ENCODE data around the gene ABCB11.
A peak's percentile ranks its signal among the peaks of the same experiment; 100 is the strongest.
"Not testable (repeated sequence)": the region's sequence is repeated elsewhere in the genome, so short reads cannot be mapped to it uniquely, and the experiment has no call there.

The ABCB11 gene

DNA sequence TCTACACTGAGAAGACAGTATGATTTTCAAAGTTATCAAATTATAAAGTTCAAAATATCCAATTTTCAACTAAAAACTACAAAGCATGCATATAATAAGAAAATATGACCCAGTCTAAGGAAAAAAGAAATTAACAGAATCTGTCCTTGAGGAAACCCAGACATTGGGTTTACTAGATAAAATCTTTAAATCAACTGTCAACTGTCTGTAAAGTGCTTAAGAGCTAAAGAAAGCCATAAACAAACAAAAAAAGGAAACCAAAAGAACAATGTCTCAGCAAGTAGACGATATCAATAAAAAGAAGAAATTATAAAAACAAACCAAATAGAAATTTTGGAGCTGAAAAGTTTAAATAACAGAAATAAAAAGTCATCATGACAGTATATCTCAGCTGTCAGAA is 10.5 kb upstream of the ABCB11 start:
- DNase-seq = no peak

DNA sequence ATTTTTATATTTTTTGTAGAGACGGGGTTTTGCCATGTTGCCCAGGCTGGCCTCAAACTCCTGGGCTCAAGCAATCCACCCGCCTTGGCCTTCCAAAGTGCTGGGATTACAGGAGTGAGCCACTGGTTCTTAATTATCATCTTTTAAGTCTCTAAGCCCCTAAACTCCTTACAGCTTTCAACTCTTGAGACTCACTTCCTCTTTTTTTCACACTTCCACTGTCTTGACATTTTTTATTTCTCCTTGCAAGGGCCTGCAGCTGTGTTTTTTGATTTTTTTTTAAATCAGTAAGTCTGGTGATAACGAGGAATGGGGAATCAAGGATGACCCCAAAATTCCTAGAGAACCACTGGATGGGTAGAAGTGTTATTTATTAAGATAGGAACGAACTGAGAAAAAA is 8.6 kb upstream of the ABCB11 start:
- DNase-seq = peak; percentile 5 to 37

DNA sequence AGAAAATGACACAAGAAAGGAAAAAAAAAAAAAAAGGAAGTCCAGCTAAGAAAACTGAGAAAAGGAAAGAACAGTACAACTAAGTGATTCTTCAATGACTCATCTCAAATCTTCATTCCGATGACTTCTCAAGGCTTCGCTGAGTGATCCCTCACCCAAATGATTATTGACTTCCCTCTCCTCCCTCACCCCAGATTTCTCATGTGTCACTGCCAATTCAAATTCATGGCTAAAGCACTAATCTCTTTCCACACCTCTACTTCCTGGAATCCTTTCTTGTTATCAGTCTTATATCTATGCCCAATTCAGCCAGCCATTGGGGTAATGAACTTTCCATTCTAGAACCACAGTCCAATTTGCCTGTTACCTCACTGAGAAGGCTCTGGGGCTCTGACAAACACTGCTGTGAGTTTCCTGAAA is 7.2 kb upstream of the ABCB11 start:
- peak; percentile 45 to 56 for DNase-seq

DNA sequence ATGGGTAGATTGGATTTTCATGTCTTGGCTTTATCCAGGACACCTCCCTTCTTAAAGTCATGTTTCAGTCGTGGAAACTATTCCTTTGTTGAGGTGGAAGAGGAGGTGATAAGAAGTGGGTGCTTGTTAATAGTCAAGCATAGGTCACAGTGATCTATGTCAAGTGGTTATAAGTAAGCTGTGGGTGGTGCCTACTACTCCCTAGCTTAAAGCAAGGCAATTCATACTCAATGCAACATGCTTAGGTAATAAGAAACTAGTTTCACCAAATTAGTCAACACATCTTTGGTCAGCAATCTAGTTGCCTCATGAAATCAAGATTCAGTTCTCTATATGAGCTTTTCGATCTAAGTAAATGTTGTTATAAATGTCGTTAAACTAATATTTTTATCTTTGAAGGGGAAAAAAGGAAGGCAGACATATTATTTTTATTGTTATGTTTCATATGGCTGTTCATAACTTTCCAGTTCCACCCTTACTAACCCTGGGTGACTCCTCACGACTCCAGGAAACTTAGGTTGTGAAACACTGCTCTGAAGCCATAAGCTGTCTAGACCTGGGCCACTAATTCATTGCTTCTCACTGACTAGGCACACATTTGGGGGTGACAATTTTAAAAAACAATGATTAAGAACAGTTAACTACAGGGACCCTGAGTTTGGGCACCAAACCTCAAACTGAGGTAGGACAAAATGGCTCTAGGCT is 5.8 kb upstream of the ABCB11 start:
- peak; percentile 25 to 26 for DNase-seq

DNA sequence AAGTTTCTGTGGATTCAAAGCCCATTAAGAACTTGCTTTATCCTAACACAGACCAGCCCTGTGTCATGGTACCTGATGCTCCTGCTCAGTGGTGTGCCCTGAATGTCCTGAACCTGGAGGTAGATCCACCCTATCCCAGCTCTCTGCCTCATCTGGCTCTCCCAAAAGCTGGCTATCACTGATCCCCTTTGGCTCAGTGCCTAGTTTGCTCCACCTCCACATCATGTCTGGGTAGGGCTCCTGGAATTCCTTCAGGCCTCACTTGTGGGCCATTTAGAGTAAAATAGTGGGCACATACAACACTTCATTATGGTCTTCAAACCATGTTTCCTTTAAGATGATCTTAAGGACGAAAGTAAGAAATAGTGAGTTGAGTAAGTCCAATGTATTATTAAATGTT is 4.8 kb upstream of the ABCB11 start:
- no peak for DNase-seq

DNA sequence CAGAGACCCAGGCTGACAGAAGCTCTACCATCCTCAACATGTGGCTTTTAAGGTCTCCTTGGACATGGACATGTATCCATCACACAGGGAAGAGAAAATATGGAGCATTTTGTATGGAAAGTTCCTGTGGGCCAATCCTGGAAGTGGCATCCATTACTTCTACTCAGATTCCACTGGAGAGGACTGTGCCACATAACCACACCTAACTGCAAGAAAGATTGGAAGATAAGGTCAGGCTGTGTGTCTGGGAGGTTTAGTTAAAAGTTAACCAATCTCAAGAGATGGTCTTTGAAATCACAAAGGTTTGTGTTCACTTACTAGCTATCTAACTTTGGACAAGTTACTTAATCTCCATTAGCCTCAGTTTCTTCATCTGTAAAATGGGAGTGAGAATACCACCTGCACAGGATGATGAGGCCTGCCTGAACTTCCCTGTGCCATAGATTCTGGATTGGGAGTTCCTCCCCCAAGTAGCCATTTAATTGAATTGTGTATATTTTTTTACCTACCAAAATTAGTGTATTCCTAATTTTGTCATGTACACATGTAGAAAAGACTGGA is 3.9 kb upstream of the ABCB11 start:
- DNase-seq = no peak

DNA sequence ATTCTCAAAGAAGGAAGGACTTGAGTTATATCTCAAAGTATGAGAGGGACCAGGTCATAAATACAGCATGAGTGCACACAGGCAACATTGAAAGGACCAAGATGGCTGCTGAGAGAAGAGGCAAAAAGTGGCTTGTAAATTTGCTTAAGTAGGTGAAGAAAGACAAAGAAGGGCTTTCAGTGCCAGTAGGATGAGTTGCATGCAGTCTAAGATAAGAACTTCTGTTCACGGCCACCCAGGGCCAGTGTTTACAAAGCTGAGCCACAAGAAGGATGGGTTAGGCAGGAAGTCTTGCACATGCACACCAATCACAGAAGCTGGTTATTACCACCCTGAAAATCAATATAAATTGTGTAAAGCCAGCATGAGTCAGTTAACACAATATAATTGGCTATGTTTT is 3.1 kb upstream of the ABCB11 start:
- no peak for DNase-seq

DNA sequence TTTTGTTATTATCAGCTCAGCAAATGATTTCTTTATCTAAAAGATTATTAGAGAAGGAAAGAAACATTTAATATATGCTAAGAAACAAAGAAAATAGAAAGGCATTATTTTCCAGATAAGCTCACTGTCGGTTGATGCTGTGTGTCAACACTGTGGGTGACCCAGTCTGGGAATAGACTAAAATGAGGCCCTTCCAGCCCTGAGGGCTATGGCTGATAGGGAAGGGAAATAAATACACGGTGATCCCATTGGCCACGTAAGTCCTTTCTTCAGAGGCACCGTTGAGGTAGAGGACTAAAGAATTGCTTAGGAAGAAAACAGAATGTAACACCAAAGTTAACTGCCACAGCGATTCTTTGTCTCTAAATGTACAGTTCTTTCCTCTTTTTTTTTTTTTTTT is 1.8 kb downstream of the ABCB11 start:
- no peak for DNase-seq

DNA sequence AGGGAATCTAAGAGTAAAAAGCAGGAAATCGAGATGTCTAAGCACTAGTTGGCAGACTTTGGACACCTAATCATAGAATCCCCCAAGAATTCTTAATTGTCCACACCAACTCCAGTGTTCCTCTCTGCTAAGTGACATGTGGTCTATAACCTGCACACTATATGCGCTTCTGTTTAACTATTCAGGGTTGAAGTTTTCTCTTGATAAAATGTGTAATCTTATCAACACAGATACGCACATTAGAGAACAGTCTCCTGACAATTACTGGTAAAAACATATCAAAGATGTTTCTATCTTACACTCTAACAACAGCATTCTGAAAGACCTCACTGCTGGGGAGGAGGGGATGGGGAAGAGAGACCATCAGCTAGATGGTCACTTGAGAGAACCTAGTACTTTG is 3.9 kb downstream of the ABCB11 start:
- DNase-seq = no peak

DNA sequence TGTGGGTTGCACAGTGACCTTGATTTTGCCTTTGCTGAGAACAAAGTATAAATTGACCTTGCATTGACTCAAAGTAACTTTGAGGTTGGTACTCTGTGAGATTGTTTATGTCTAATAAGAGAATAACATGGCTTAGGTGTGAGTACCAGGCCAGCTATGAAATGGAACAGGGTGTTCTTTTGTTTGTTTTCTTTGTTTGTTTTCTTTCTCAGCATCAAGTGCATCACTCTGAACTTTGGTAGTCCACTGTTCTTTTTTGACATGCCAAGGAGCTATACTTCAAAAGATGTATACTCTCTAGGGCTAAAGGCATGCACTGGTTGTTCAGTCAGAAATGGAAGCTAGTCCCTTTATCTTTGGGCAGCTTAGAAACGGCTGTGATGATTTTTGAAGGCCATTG is 5.1 kb downstream of the ABCB11 start:
- no peak for DNase-seq

DNA sequence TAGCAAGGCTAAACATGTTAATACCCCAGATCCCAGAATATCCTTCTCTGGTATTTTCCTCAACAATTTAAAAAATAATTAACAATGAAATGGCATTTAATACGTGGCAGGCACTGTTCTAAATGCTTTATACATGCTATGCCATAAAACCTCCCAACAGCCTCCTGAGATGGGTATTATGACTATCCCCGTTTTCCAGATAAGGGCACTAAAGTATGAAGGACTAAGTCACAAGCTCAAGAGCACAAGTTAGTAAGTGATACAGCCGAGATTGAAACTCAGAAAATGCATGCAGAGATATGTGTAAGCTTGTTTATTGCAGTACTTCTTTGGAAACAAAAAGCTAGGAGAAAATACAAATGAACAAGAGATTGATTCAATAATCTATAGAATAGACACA is 8.0 kb downstream of the ABCB11 start:
- DNase-seq = no peak

DNA sequence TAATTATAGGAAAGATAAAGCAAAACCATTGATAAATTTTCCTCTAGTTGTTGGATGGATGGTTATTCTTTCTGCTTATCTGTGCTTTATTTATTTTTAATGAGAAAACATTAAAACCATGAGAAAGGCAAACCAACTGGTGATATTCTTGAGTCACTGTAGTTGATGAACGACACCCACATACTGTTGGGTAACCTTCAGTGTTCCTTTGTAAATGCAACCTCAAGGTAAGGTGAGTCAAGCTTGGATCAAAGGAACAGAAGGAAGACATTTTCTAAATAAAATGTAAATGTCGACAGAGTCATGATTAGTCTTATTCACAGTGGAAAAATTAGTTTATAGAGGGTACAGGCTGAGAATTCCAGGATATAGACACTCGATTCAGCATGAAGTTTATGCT is 12.7 kb downstream of the ABCB11 start:
- DNase-seq = no peak

DNA sequence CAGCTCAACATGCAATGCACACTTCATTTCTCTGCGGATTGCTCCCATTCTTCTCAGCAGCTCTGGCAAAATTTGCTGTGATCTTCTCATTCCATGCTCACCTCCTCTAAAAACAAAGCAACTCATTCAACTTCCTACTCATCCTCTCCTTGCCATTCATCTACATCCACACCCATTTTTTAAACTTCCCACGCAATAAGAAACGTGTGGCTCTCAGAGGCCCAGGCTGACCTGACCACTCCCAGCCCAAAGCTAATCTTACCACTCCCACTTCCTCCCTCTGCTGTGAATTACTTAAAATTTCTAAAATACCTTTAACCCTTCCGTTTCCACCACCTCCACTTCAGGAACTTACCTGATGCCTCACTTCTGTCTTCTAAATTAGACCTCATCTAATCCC is 15.2 kb downstream of the ABCB11 start:
- no peak for DNase-seq

DNA sequence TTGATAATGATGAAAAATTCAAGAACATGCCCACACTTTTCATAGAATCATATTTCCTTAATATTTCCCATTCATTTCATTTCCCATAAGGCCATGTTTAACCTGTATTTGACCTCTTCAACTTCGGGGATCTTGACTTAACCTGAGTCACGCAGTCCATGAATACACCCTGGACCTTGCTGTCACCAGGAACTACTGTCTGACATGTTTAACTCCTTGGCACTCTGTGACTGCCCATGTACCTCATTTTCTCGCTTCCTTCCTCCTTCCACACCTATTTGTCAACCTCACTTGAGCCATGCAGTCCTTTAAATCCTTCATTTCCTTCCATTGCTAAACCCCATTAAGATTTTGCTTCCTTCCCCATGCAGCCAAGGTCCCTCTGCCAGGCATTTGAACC is 16.3 kb downstream of the ABCB11 start:
- peak; percentile 20 to 26 for DNase-seq

DNA sequence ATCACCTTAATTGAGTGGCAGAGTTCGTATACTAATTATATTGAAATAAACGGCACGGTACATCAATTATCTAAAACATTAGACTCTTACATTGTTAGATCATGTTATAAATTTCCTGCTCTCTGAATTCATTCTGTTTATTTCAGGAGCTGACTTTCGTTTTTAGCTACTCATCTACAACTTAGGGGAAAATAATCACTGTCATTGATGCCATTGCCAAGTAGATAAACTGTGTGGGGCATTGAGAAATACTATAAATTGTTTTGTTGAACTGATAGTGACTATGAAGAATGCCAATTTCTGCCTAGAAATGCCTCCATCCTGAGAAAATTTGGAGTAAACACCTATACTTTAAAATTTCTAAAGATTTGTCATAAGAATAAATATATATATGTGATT is 17.5 kb downstream of the ABCB11 start:
- no peak for DNase-seq

DNA sequence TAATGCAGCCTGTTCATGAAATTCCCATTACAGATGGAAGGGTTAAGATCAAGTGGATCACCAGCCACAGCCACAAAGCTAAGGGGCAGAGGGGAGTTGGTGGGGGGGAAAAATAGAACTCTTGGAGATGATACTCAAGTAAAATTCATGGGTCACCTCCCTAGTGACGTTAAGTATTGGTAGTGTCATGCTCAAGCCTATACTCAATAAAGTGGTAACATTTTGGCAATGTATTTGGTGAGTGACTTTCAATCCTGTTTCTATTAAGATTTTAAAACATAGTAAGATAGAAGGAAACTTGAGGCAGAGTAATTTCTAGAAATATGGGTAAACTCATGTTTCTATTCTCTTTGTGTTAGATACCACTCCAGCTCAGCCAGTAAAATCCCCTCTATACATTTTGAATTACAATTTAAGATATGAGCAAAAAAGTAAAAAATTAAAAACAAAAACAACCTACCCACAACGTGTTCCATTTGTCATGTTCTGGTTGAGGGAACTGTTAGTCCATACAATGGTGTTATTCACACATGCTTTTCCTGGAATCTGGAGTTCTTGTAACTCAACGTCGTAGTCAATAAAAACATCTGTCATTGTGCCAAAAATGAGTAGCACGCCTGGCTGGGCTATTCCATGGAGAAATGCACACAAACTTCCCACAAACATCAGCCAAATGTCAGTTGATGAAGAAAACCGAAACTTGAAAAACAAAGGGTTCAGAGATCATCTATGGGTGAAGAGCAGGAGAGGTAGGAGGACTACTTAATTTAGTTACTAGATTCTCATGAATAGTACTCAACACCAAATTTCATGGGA is 18.1 kb downstream of the ABCB11 start:
- DNase-seq = no peak

DNA sequence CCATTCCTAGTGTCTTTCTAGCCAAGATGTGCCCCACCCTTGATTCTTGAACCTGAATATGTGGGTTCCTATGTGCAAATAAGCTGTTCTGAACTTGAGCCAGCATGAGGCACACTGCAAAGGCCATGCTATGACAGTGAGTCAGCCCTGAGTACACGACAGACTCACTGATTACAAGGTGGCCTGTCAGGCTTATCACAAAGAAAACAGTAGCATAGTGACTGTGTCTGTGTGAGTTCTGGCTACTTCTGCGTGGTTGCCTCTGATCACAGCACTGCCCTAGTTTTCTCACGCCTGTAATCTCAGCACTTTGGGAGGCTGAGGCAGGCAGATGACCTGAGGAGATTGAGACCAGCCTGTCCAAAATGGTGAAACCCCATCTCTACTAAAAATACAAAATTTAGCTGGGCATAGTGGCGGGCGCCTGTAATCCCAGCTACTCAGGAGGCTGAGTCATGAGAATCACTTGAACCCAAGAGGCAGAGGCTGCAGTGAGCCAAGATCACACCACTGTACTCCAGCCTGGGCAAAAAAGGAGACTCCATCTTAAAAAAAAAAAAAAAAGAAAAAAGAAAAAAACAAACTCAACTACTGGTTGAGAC is 18.8 kb downstream of the ABCB11 start:
- DNase-seq = not testable (repeated sequence)

DNA sequence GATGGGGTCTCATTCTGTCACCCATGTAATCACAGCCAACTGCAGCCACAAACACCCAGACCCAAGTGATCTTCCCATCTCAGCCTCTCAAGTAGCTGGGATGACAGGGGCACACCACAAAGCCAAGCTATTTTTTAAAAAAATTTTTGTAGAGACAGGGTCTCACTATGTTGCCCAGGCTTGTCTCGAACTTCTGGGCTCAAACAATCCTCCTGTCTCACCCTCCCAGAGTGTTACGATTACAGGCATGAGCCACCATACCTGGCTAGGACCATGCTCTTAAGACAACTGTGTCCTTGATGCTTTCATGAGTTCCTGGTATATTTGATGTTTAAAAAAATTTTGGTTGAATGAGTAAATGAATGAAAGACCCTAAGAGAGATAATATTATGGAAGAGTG is 19.4 kb downstream of the ABCB11 start:
- no peak for DNase-seq

DNA sequence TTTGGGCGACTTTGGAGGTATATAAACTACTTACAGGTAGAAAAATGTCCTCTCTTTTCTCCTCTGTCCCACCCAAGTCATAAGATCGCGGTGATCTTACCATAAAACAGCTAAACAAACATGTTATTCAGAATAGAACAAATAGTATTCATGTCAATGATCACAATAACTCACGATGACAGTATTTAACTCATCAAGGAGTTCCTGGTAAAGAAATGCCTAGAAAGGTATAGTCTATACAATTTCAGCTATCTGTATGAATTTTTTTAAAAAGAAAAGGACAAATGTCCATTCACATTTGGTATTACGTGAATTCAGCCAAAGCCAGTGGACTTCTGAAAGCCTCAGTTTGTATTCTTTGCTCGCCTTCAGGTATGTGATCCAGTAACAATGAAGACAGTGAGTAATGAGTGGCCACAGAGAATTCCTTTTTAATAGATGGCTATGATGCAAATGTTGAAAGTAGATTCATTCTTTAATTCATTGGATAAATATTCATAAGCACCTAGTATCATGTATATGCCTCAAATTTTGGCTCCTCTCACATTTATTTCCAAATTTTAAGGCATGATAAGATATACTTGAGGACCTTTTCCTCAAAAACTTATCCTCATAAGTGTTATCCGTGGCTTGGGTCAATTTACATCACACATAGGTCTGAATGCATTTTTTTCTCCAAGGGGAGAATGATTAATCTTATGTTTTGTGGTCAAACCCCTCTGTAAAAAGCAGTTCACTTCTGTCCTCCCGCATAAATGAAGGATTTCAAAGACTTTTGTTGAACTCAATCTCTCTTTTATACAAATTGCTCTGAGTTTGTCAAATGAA is 20.3 kb downstream of the ABCB11 start:
- no peak for DNase-seq

DNA sequence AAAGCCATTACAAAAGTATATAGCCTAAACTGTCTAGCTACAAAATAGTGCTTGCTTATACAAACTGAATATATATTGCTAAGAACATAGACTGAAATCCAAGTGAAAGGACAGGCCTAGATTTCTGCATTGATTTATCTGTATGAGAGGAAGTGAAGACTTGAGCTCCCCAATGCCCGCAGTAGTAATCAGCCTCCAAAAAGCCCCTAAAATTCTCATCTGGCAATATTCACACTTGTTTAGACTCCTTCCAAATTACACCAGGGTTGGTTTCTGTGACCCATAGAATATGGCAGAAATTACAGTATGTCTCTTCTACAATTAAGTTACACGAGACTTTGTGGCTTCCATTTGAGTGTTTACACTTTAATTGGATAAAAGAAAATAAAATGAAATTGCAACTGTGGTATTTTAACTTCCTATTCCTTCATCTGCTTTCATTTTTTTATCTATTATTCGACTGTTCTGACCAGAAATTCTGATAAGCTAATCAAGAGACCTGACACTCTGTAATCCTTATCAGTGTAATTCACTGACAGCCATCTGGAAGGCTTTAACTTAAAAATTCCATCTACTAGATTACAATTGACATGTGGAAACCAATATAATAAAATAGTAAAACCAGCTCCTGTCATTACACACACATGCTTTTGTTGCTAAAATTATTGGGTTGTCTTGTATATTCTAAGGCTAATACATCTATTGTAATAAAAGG is 21.1 kb downstream of the ABCB11 start:
- no peak for DNase-seq

DNA sequence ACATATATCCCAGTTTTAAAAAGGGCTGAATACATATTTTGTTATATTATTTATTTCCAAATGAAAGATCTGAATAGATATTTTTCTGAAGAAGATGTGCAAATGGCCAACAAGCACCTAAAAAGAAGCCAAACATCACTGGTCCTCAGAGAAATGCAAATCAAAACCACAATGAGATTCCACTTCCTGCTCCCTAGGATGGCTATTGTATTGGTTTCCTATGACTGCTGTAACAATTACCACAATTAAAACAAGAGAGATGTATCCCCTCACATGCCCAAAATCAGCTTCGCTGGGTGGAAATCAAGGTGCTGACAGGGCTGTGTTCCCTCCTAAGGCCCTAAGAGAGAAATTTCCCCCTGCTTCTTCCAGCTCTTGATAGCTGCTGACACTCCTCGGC is 23.2 kb downstream of the ABCB11 start:
- no peak for DNase-seq

DNA sequence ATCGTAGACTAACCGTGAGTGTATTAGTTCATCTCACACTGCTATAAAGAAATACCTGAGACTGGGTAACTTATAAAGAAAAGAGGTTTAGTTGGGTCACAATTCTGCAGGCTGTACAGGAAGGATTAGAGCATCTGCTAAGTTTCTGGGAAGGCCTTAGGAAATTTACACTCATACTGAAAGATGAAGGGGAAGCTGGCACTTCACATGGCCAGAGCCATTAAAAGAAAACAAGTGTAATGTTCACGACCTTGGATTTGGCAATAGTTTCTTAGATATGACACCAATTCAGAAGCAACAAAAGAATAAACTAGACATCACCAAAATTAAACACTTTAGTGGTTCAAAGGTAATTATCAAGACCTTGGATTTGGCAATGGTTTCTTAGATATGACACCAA is 23.8 kb downstream of the ABCB11 start:
- no peak for DNase-seq
